Peyer's patch (tissue), 4 donors: Measurements from ENCODE around the gene PIKFYVE.

Experiments
- POLR2A ChIP-seq, 2 donors: fragments of 450-650 bp; IDR thresholded peaks; one replicate each; pipeline ENCODE4 v1.5.1; 2017; ENCODE audit warnings: antibody characterized with exemption in 2 of 2, mild to moderate bottlenecking in 2 of 2, moderate library complexity in 2 of 2
- TF ChIP-seq, protein P1 (sequence below), 6 experiments: fragments of 450-650 bp in 4 of 6; fragments of 200-600 bp in 2 of 6; sonication (generic) in 1 of 6; IDR thresholded peaks; one replicate each; pipeline ENCODE4 v1.5.1; 2017 to 2019; ENCODE audit warnings: antibody characterized with exemption in 6 of 6, mild to moderate bottlenecking in 3 of 6, moderate library complexity in 1 of 6

DNA sequence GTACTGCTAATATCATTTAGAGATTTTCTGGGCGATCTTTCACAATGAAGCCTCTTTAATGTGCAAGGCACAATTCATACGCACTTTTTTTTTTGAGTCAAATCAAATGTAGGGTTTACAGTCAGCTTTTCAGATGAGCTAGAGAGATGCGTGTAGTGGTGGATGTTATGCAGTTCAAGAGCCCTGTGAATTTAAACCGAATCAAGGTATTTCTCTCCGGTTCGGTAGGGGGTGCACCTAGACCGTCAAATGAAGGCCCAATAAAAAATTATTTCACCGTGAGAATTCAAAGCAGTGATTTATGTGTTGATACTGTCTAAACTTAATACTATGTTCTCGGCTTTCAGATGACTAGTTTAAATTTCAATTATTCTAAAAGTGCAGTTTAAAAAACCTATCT, 141.6 kb downstream of the PIKFYVE start:
- TF ChIP-seq, protein P1, sequence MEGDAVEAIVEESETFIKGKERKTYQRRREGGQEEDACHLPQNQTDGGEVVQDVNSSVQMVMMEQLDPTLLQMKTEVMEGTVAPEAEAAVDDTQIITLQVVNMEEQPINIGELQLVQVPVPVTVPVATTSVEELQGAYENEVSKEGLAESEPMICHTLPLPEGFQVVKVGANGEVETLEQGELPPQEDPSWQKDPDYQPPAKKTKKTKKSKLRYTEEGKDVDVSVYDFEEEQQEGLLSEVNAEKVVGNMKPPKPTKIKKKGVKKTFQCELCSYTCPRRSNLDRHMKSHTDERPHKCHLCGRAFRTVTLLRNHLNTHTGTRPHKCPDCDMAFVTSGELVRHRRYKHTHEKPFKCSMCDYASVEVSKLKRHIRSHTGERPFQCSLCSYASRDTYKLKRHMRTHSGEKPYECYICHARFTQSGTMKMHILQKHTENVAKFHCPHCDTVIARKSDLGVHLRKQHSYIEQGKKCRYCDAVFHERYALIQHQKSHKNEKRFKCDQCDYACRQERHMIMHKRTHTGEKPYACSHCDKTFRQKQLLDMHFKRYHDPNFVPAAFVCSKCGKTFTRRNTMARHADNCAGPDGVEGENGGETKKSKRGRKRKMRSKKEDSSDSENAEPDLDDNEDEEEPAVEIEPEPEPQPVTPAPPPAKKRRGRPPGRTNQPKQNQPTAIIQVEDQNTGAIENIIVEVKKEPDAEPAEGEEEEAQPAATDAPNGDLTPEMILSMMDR (IDR thresholded peaks at IDR 0.05): peak in 3 of 6 experiments; percentile 29 to 40 (median 33)
- no peak for TF ChIP-seq POLR2A (IDR thresholded peaks at IDR 0.05)
